ENCODE measurements around the gene SYT9.

- TF ChIP-seq CTCF (IDR thresholded peaks at IDR 0.05) (no peak), POLR2A (IDR thresholded peaks at IDR 0.05) (no peak), POLR2AphosphoS5 (IDR thresholded peaks at IDR 0.05) (no peak)
These were observed 2.1 kb downstream of the SYT9 start for GRCh38 chr11:7253800-7254199.

Data from prostate gland (tissue), 2 donors.